ELF-1 (cell line): ENCODE measurements around the gene KRTAP5-1.

Experiments used
- DNase-seq: peaks from one replicate; pipeline ENCODE4 v3.0.0-alpha.2; 2016; ENCODE audit warnings: low read depth, low spot score

KRTAP5-1 gene

DNA sequence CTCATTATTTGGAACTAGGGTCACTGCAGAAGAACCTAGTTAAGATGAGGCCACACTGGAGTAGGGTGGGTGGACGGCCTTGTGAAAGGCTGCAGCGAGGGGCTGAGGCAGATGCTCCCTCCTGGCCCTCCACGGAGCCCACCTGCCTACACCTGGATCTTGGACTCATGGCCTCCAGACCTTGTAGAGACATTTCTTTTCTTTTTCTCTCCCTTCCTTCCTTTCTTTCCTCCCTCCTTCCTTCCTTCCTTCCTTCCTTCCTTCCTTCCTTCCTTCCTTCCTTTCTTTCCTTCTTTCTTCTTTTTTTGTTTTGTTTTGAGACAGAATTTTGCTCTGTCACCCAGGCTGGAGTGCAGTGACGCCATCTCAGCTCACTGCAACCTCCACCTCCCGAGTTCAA is 39.7 kb downstream of the KRTAP5-1 start:
- DNase-seq = no peak

DNA sequence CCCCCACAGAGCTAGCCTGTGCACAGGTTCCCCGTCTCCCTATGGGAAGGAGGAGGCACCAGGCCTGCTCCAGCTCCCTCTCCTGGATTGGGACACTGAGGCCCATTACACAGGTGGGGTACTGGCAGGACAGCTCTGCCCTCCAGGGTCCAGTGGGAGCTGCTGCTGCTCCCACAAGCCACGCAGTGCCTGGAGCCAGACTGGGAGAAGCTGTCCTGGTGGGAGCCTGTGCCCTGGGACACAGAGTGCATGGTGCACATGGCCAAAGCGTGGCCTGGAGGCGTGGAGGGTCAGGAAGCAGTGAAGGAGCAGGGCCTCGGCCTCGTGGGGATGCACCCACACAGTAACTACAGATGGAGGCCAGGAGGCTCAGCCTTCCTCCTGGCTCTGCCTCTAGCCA is 40.5 kb downstream of the KRTAP5-1 start:
- DNase-seq = no peak

DNA sequence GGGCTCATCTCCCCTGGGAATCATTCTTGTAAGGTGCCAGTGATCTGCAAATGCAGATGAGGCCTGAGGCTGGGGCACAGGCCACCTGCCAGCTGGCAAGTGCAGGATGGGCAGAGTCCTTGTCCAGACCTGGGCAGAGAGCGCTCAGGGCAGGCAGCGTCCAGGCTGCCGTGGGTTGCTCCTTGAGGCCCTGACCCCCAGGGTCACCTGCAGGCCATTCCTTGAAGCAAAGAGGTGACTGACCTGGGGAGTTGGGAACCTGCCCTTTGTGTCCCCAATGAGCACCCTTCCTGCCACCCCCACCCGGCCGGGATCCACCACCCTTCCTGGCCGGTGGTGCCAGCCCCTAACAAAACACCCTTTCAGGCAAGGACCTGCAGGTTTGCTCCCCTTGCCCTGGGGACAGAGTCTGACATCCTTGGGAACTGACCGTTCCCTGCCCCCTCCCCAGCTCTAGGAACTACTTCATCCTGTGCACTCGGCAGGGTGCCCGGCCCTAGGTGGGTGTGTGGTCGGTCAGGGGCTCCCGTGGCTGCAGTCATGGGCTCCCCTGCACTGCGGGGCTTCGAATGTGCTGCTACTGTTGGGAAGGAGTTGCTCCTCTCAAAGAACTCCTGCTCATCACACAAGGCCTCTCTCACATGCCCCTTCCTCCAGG is 41.3 kb downstream of the KRTAP5-1 start:
- no peak for DNase-seq

DNA sequence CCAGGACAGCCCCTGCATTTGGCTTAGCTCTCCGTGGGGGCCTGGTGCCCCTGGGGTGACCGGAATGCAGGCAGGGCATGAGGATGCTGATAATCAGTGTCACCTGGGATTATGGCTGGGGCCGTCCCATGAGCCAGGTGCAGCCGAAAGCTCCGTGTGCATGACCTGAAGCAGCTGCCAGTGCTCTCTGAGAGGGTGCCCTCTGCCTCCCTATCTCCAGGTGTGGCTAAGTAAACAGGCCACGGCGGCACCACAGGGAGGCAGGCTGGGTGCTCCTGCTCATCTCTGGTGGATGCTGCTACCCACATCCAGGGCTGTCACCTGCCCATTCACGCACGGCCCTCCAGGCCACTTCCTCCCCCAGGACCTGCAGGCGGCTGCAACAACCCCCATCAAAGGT is 42.8 kb downstream of the KRTAP5-1 start:
- DNase-seq = no peak

DNA sequence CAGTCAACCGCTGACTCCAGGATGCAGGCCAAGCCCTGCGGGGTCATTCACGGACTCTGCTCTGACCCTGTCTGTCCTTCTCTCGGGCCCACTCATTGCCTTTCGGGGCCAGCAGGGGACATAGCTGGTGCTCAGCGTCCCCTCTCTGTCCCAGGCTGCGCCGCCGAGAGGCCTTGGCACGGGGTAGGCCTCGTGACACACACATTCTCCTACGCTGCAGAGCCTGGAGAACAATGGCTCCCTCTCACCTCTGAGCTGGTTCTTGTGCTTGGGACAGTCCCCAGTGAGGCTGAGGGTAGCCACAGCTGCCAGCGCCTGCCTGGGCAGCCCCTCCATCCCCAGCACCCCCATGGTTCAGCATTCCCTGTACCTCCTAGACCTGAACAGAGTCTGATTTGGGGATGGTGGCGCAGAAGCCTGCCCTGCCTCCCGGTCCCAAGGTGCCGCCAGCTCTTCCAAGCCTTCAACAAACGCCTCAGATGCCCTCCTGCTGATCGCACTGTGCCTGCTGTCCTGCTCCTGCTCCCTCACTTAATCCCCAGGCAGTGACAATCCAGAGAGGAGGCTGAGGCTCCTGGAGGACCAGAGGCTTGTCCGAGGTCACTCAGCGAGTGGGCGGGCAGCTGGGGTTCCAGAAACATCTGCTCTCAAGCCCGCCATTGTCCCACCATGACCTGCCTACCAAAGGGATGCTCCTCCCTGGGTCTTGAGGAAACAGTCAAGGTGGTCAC is 43.4 kb downstream of the KRTAP5-1 start:
- DNase-seq = no peak

DNA sequence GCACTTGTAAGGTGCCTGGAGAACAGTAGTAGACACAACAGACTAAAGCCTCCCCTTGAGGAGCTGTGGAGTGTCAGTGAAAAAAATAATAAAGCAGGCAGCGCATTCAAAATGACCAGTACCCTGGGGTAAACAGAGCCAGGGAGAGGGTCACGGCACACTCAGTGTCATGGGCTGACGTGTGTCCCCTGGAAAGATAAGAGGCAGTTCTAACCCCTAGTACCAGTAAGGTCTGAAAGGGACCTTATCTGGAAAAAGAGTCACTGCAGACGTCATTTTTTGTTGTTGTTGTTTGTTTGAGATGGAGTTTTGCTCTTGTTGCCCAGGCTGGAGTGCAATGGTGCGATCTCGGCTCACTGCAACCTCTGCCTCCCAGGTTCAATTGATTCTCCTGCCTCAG is 45.0 kb downstream of the KRTAP5-1 start:
- no peak for DNase-seq

DNA sequence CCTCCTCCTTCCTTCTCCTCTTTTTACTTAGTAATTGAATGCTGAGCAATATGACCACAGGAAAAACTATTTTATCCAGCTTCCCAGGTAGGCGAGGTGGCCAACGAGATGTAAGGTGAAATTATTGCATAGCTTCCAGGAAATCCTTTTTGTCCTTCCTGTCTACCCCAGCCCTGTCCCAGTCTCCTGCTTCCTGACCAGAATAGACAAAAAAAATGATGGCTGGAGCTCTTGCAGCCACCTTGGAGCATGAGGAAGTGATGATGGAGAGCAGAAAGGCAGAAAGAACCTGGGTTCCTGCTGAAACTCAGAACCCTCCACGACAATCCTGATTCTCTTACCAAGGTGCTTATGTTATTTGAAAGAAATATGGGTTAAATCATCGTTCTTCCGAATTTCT is 46.9 kb downstream of the KRTAP5-1 start:
- DNase-seq = no peak

DNA sequence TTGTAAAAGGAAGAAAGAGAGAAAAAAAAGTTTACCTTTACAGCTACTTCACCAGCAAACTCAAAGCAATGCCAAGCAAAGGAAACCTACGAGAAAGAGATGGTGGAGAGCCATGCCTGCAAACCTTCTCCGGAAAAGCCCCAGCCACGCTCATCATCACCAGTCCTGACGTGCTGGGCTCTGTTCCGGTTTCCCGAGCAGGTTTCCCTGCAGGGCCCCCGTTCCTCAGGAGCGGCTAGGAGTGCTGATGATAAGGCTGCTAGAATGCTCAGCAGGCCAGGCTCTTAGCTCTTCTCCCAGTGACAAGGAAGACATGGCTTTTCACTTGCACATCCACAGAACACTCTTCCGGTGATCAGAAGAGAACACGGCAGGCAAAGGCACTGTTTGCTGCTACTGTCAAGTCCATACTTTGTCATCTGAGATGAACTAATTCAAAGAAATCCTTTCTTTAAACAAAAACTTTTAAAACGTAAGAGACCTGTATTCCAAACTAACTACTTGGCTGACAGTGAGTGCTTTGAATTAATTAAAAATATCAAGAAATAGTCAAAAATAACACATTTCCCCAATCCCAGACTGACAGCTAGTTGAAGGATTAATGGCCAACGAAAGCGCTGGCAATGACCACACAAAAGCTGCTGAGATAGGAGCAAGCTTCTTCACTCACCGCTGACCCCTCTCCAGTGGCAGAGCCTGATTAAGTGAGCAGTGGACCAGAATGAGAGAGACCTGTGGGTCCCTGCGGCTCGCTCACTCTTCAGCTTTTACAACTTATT is 48.8 kb downstream of the KRTAP5-1 start:
- DNase-seq = no peak

DNA sequence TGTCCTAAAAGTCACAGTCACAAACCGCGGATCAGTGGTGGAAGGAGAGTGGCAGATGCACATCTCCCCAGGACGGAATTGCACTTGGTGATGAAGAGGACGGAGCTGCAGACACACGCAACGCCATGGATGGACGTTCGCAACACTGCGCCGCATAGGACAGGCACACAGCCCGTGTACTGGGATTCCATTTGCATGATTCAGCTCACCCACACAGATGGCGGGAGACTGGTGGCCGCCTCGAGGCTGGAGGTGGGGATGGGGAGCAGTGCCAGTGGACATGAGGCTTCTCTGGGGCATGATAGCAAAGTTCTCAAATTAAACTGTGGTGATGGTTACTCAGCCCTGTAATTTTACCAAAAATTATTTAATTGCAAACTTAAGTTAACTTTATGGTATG is 50.4 kb downstream of the KRTAP5-1 start:
- no peak for DNase-seq
